ENCODE data around the gene EML3. TPM values are rescaled to one million over a fixed set of nuclear protein-coding genes. Genes with fewer than 3 reads are reported as not detected.

EML3 gene
- polyA plus RNA-seq, 2 of the 4 experiments (the other 2 are of a cell fraction): 15.2 to 27.2 TPM

DNA sequence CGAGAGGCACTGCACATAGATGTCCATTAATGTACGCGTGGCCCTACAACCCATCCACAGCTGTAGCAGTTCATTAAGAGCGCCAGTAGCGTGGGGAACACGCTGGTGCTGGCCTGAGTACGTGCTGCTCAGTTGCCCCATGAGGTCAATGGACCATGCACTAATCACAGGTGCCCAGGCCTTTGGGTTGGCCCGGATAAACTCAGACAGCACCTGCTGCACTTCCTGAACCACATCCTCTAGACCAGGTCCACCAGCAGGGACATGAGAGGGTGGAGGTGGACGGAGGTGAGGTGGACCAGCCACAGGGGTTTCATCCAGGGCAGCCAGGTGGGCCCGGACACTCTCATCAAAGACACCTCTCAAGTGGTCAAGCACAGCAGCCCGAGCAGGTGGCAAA, 36.9 kb upstream of the EML3 start:
- H3K4me2 ChIP-seq: no peak overlapping the region
- H3K9me3 ChIP-seq: no peaks in the 10 kb centered on the region
- peaks cover 22% of the 10 kb centered on the region for H3K4me1 ChIP-seq
- TF ChIP-seq NPAS2 (CRISPR knock-in tag; IDR thresholded peaks at IDR 0.05; ENCODE audit: borderline replicate concordance) (no peak), GATA3 (IDR thresholded peaks at IDR 0.05; ENCODE audit: borderline replicate concordance) (no peak), CBX2 (IDR thresholded peaks at IDR 0.05; ENCODE audit: borderline replicate concordance, low read depth) (no peak), FOSB (CRISPR knock-in tag; IDR thresholded peaks at IDR 0.05) (no peak), MAX (IDR thresholded peaks at IDR 0.05) (no peak), TFCP2L1 (CRISPR knock-in tag; IDR thresholded peaks at IDR 0.05) (no peak), HOXB13 (CRISPR knock-in tag; IDR thresholded peaks at IDR 0.05; ENCODE audit: low read depth) (no peak), BHLHE40 (IDR thresholded peaks at IDR 0.05; ENCODE audit: low read depth, low read length) (no peak), EHMT2 (IDR thresholded peaks at IDR 0.05; ENCODE audit: low read depth) (no peak), NFE2L2 (conservative IDR thresholded peaks at IDR 0.05; ENCODE audit: low read length) (no peak), PHF8 (IDR thresholded peaks at IDR 0.05; ENCODE audit: borderline replicate concordance, low read depth) (no peak), EHF (CRISPR knock-in tag; IDR thresholded peaks at IDR 0.05) (no peak), KDM5A (IDR thresholded peaks at IDR 0.05) (no peak), RFX5 (IDR thresholded peaks at IDR 0.05) (no peak), PBX3 (IDR thresholded peaks at IDR 0.05) (no peak), POLR2A (IDR thresholded peaks at IDR 0.05; ENCODE audit: low read length) (no peak), RCOR1 (IDR thresholded peaks at IDR 0.05; ENCODE audit: low read depth, low read length) (no peak), RNF2 (IDR thresholded peaks at IDR 0.05; ENCODE audit: borderline replicate concordance, low read depth) (no peak)
- 94% methylated on average over 11 of the region's 11 CpGs for WGBS (ENCODE audit: missing lambda C conversion rate)
- DNase-seq (ENCODE audit: low read depth in 1 of 2, low spot score in 1 of 2) (no peak), FAIRE-seq (no peak), ATAC-seq (no peak)
- CTCF ChIA-PET: interaction anchor here (0.9 to 2.2 kb wide), 4 partner anchors 18 to 254 kb away, joined by 3 to 15 read pairs (median 4); partner anchors contain the start of genes EML3 and ROM1
- no peak overlapping the region for H3K4me3 ChIP-seq
- POLR2A ChIA-PET: interaction anchor here (3.2 kb wide), 1 partner anchor 16 kb away, joined by 21 read pairs; the partner anchor contains the start of genes C11orf98 and CSKMT
- no peak overlapping the region for H3K27ac ChIP-seq

DNA sequence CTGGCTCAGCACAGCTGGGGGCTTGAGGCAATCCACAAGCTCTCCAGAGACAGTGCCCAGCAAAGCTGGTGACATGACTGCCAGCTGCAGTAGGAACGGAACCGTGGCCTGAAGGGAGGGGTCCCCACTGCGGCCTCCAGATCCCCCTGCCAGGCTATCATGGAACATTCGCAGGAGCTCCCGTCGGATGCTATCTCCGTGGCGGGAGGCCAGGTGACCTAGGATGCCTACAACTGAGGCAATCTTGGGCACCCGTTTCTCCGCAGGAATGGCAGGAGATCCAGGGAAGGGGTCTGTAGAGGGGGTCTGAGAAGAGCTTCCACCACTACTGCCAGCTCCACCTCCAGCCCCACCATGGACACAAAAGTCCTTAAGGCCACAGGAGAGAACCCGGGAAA, 36.4 kb upstream of the EML3 start:
- ATAC-seq: no peak
- POLR2A ChIA-PET: interaction anchor here (1.3 to 3.2 kb wide), 2 partner anchors 16 to 57 kb away, joined by 4 to 21 read pairs; partner anchors contain the start of genes C11orf98, CSKMT and TUT1
- WGBS (ENCODE audit: missing lambda C conversion rate): 95% methylated on average over 8 of the region's 11 CpGs
- Histone ChIP-seq H3K4me3 (no peak overlapping the region), H3K4me1 (peaks cover 22% of the 10 kb centered on the region), H3K9me3 (no peaks in the 10 kb centered on the region), H3K27ac (no peak overlapping the region), H3K4me2 (no peak overlapping the region)
- TF ChIP-seq HOXA7 (CRISPR knock-in tag; IDR thresholded peaks at IDR 0.05) (no peak), ZSCAN20 (CRISPR knock-in tag; IDR thresholded peaks at IDR 0.05) (no peak), JUN (IDR thresholded peaks at IDR 0.05) (0 out of 5 replicates have a peak, but pooled peaks of 1 of the 2 experiments have one; percentile 21), EHF (CRISPR knock-in tag; IDR thresholded peaks at IDR 0.05) (no peak), CBX8 (IDR thresholded peaks at IDR 0.05) (no peak)
- no peak for FAIRE-seq
- CTCF ChIA-PET: interaction anchor here (0.6 to 2.2 kb wide), 6 partner anchors 18 to 96 kb away, joined by 3 to 15 read pairs (median 3); partner anchors contain the start of genes EML3 and ROM1
- no peak for DNase-seq (ENCODE audit: low read depth in 1 of 2, low spot score in 1 of 2)

- no peaks in the 10 kb centered on the region for H3K9me3 ChIP-seq
- FAIRE-seq (no peak), ATAC-seq (no peak), DNase-seq (ENCODE audit: low read depth in 1 of 2, low spot score in 1 of 2) (no peak)
- 93% methylated on average over 19 of the region's 24 CpGs for WGBS (ENCODE audit: missing lambda C conversion rate)
- H3K4me1 ChIP-seq: peaks cover 22% of the 10 kb centered on the region
- no peak overlapping the region for H3K4me2 ChIP-seq
- CTCF ChIA-PET: interaction anchor here (0.6 to 2.2 kb wide), 10 partner anchors 9 to 224 kb away, joined by 3 to 15 read pairs (median 3); partner anchors contain the start of genes B3GAT3, EML3 and ROM1
- H3K27ac ChIP-seq: no peak overlapping the region
- POLR2A ChIA-PET: interaction anchor here (1.2 to 3.2 kb wide), 3 partner anchors 17 to 79 kb away, joined by 4 to 21 read pairs (median 5); partner anchors contain the start of genes C11orf98, CSKMT, HNRNPUL2 and TUT1
- H3K4me3 ChIP-seq: no peak overlapping the region
- TF ChIP-seq JUN (IDR thresholded peaks at IDR 0.05): no peak
- TF ChIP-seq CEBPB (IDR thresholded peaks at IDR 0.05): no peak
- no peak for TF ChIP-seq HOXB5 (CRISPR knock-in tag; IDR thresholded peaks at IDR 0.05)
- TF ChIP-seq EHMT2 (IDR thresholded peaks at IDR 0.05; ENCODE audit: low read depth): no peak
- TF ChIP-seq POLR2AphosphoS2 (conservative IDR thresholded peaks at IDR 0.05; ENCODE audit: low read length): no peak
- TF ChIP-seq PBX3 (IDR thresholded peaks at IDR 0.05): no peak
- TF ChIP-seq RNF2 (IDR thresholded peaks at IDR 0.05; ENCODE audit: borderline replicate concordance, low read depth): no peak
- no peak for TF ChIP-seq HES2 (IDR thresholded peaks at IDR 0.05)
- no peak for TF ChIP-seq ZNF302 (CRISPR knock-in tag; IDR thresholded peaks at IDR 0.05)
- TF ChIP-seq HDAC2 (IDR thresholded peaks at IDR 0.05): no peak
- no peak for TF ChIP-seq RAD21 (conservative IDR thresholded peaks at IDR 0.05 in 1 of 2, IDR thresholded peaks at IDR 0.05 in 1 of 2)
- TF ChIP-seq, protein P1, sequence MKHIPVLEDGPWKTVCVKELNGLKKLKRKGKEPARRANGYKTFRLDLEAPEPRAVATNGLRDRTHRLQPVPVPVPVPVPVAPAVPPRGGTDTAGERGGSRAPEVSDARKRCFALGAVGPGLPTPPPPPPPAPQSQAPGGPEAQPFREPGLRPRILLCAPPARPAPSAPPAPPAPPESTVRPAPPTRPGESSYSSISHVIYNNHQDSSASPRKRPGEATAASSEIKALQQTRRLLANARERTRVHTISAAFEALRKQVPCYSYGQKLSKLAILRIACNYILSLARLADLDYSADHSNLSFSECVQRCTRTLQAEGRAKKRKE (CRISPR knock-in tag; IDR thresholded peaks at IDR 0.05; ENCODE audit: low read depth): no peak
- TF ChIP-seq MYC (IDR thresholded peaks at IDR 0.05; ENCODE audit: borderline replicate concordance, low read length): no peak
- TF ChIP-seq EP300 (IDR thresholded peaks at IDR 0.05): no peak
Measured at GRCh38 chr11:62648185-62648966, 35.8 kb upstream of the EML3 start.

Data from A549 (cell line).